ENCODE results near the gene COL5A1. TPM values are rescaled to one million over a fixed set of nuclear protein-coding genes. Genes with fewer than 3 reads are reported as not detected.
"Not testable (repeated sequence)": the region's sequence is repeated elsewhere in the genome, so short reads cannot be mapped to it uniquely, and the experiment has no call there.

The COL5A1 gene
- total RNA-seq, 4 donors from 2014 or later, result 51.9 to 78.3 (median 62.4) TPM

DNA sequence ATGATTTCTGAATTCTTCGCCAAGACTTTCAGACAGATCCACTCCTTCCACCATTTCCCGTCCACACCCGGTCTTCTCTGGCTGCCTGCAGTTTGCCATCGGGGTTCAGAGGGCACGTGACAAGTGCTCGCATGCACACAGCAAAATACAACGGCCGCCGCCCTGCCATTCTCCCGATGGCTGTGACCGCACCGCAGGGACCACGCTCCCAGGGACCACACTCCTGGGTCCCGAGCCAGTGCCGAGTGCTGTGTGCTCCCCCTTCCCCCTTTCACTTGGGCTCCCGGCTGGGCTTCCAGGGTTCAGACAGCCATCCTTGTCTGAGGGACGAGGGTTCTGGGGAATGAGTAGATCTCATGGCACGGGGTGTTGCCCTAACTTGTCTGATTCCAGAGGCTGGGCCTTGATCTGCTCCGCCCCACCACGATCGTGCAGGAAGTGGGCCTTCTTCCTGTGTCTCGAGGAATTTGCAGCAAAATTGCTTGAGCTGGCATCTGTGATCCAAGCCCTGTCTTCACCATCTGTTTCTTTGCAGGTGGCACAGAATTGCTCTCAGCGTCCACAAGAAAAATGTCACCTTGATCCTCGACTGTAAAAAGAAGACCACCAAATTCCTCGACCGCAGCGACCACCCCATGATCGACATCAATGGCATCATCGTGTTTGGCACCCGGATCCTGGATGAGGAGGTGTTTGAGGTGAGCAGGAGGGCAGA is 59.2 kb downstream of the COL5A1 start:
- Histone ChIP-seq H3K4me3 (no peak overlapping the region), H3K36me3 (peaks cover 0 to 44% (median 6%) of the 10 kb centered on the region in 3 donors), H3K4me1 (peaks cover 0 to 50% (median 0%) of the 10 kb centered on the region in 4 donors), H3K27me3 (no peaks in the 10 kb centered on the region), H3K27ac (no peak overlapping the region), H3K9me3 (no peaks in the 10 kb centered on the region)
- DNase-seq (ENCODE audit: low spot score in 2 of 2), result no peak
- TF ChIP-seq, protein P1, sequence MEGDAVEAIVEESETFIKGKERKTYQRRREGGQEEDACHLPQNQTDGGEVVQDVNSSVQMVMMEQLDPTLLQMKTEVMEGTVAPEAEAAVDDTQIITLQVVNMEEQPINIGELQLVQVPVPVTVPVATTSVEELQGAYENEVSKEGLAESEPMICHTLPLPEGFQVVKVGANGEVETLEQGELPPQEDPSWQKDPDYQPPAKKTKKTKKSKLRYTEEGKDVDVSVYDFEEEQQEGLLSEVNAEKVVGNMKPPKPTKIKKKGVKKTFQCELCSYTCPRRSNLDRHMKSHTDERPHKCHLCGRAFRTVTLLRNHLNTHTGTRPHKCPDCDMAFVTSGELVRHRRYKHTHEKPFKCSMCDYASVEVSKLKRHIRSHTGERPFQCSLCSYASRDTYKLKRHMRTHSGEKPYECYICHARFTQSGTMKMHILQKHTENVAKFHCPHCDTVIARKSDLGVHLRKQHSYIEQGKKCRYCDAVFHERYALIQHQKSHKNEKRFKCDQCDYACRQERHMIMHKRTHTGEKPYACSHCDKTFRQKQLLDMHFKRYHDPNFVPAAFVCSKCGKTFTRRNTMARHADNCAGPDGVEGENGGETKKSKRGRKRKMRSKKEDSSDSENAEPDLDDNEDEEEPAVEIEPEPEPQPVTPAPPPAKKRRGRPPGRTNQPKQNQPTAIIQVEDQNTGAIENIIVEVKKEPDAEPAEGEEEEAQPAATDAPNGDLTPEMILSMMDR (IDR thresholded peaks at IDR 0.05), result no peak
- no peak for TF ChIP-seq POLR2A (IDR thresholded peaks at IDR 0.05)
- no peak for TF ChIP-seq EP300 (IDR thresholded peaks at IDR 0.05)
- WGBS, 2 donors, result 89 to 90% methylated on average over 26 to 30 of the region's 30 CpGs

DNA sequence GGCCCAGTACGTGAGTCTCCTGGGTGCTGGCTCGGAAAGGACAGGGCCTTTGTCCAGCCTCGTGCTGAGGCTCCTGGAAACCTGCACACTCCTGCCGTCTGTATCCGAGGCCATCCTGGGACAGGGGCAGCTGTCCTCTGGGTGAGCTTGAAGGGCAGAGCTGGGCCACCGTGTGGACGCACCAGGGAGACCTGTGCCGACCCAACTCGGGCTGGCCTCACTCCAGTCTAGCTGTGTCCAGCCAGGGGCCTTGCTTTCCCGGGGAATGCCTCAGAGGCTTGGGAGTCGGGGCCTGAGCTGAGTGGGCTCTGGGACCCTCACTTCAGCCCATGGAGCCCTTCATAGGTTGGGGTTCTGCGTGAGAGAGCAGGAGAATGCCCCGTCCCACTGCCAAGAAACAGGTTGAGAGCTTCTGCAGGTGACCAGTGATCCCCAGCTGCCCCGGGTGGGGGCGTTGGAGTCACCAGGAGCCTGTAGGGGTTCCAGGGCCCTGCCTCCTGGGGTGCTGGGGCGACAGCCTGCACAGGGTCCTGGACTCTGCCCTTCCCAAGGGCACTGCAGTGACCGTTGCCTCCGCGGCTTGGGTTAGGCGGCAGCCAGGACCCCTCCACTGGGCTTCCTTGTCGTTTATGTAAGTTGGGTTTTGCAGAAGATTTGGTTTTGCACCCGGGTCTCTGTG is 60.1 kb downstream of the COL5A1 start:
- H3K27me3 ChIP-seq, result no peaks in the 10 kb centered on the region
- H3K4me3 ChIP-seq, result no peak overlapping the region
- TF ChIP-seq EP300 (IDR thresholded peaks at IDR 0.05), result no peak
- TF ChIP-seq, protein P1 (IDR thresholded peaks at IDR 0.05), result no peak
- H3K9me3 ChIP-seq, result no peaks in the 10 kb centered on the region
- no peak overlapping the region for H3K27ac ChIP-seq
- no peak for DNase-seq (ENCODE audit: low spot score in 2 of 2)
- H3K4me1 ChIP-seq, result peaks cover 0 to 59% (median 4%) of the 10 kb centered on the region in 4 donors
- WGBS, 2 donors, result 84 to 87% methylated on average over 17 to 20 of the region's 22 CpGs
- peaks cover 0 to 44% (median 6%) of the 10 kb centered on the region in 3 donors for H3K36me3 ChIP-seq

DNA sequence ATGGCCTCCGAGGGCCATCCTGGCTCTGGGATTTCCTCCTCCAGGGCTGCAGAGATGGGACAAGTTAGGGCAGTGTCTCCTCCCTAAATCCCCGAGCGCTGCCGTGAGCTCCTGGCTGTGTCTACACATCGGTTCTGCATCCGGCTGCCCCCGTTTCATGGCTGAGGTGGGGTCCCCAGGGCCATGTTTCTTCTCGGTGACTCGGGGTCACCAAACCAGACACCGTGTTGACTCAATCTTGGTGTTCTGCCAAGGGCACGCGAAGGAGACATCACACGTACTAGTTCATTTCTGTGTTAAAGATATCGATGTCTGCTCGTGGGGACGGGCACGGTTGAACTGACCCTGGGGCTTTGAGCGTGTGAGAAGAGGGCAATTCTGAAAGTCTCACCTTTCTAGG is 60.7 kb downstream of the COL5A1 start:
- H3K4me3 ChIP-seq, result no peak overlapping the region
- H3K36me3 ChIP-seq, result peaks cover 0 to 44% (median 6%) of the 10 kb centered on the region in 3 donors
- peaks cover 0 to 64% (median 10%) of the 10 kb centered on the region in 4 donors for H3K4me1 ChIP-seq
- no peaks in the 10 kb centered on the region for H3K27me3 ChIP-seq
- no peaks in the 10 kb centered on the region for H3K9me3 ChIP-seq
- no peak for DNase-seq (ENCODE audit: low spot score in 2 of 2)
- TF ChIP-seq POLR2A (IDR thresholded peaks at IDR 0.05), result no peak
- TF ChIP-seq EP300 (IDR thresholded peaks at IDR 0.05), result no peak
- TF ChIP-seq, protein P1 (IDR thresholded peaks at IDR 0.05), result no peak
- H3K27ac ChIP-seq, result no peak overlapping the region
- 72 to 80% methylated on average over 12 to 18 of the region's 18 CpGs for WGBS, 2 donors

DNA sequence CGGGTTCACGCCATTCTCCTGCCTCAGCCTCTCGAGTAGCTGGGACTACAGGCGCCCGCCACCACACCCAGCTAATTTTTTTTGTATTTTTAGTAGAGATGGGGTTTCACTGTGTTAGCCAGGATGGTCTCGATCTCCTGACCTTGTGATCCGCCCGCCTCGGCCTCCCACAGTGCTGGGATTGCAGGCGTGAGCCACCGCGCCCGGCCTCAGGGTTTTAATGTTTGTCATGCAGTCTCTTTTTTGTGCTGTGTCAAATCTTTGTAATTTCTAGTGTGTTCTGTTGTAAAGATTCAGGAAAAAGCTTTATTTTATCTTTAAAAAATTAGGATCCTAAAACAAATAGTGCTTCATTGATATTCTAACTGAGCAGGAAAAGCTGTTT is 62.1 kb downstream of the COL5A1 start:
- DNase-seq (ENCODE audit: low spot score in 2 of 2); H3K4me3 ChIP-seq; H3K27me3 ChIP-seq; H3K27ac ChIP-seq; H3K9me3 ChIP-seq: not testable (repeated sequence)
- Histone ChIP-seq H3K36me3 (peaks cover 0 to 55% (median 6%) of the 10 kb centered on the region in 3 donors), H3K4me1 (peaks cover 2 to 70% (median 21%) of the 10 kb centered on the region in 4 donors)
- WGBS, 2 donors, result 76 to 85% methylated on average over 13 of the region's 13 CpGs

DNA sequence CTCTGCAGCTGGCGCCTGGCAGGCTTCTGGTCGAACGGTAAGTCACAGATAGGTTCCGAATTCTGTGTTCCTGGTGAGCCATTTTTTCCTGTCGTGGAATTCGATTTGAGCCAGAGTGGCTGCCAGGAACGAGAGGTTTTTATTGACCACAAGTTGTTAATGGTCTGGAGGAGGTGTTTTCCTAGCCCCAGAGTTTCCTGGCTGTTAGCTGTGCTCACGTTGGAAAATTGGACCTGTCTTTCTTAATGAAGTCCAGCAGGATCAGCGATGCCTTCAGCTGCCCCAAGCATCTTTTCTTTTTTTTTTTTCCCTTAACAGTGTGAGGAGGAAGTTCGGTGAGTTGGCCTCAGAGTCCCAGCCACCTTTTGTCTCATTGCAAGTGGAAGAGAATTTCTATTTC is 62.9 kb downstream of the COL5A1 start:
- H3K27me3 ChIP-seq, result no peaks in the 10 kb centered on the region
- no peak for TF ChIP-seq EP300 (IDR thresholded peaks at IDR 0.05)
- no peak for TF ChIP-seq POLR2A (IDR thresholded peaks at IDR 0.05)
- TF ChIP-seq, protein P1 (IDR thresholded peaks at IDR 0.05), result no peak
- H3K36me3 ChIP-seq, result peaks cover 0 to 60% (median 6%) of the 10 kb centered on the region in 3 donors
- no peak overlapping the region for H3K4me3 ChIP-seq
- 51 to 57% methylated on average over 10 of the region's 10 CpGs for WGBS, 2 donors
- DNase-seq (ENCODE audit: low spot score in 2 of 2), result no peak
- peak overlapping the region in 2 of 4 donors; percentile 6 to 24 for H3K27ac ChIP-seq
- no peaks in the 10 kb centered on the region for H3K9me3 ChIP-seq
- peaks cover 2 to 72% (median 21%) of the 10 kb centered on the region in 4 donors for H3K4me1 ChIP-seq

Data from tibial nerve (tissue), 4 donors.